Activated CD4-positive, alpha-beta T cell treated with anti-CD3 and anti-CD28 coated beads, Interleukin-2, amount 10 ng/mL, durations not matched to agents 24 days and 14 days (primary cell): ENCODE results near the gene SLIT2. TPM values are rescaled to one million over a fixed set of nuclear protein-coding genes. Genes with fewer than 3 reads are reported as not detected.

ENCODE experiments used
- DNase-seq: peaks from one replicate; pipeline ENCODE4 v3.0.0; 2022
- H3K27ac Mint-ChIP-seq: one replicate; pipeline ENCODE4 v1.8.0; 2022; ENCODE audit warnings: mild to moderate bottlenecking, mixed read lengths
- H3K27me3 Mint-ChIP-seq: one replicate; pipeline ENCODE4 v1.8.0; 2022; ENCODE audit warnings: mixed read lengths
- H3K36me3 Mint-ChIP-seq: one replicate; pipeline ENCODE4 v1.8.0; 2022; ENCODE audit warnings: low read depth, mild to moderate bottlenecking, mixed read lengths
- H3K4me1 Mint-ChIP-seq: one replicate; pipeline ENCODE4 v1.8.0; 2021; ENCODE audit warnings: mixed read lengths
- H3K4me3 Mint-ChIP-seq: one replicate; pipeline ENCODE4 v1.8.0; 2022; ENCODE audit warnings: mild to moderate bottlenecking, moderate library complexity, mixed read lengths
- H3K9me3 Mint-ChIP-seq: one replicate; pipeline ENCODE4 v1.8.0; 2021; ENCODE audit warnings: mixed read lengths
- intact Hi-C: fragments of 100-400 bp; cut with micrococcal nuclease; formaldehyde crosslinking; loops from one replicate; pipeline ENCODE4 v1.15.1; 2023
- total RNA-seq: library from RNA; stranded (reverse); gene quantifications from 2 replicates; pipeline ENCODE4 v1.2.3, GENCODE V29; 2022

SLIT2 gene
- total RNA-seq, 1 donor from 2014 or later, result 0.07 TPM

DNA sequence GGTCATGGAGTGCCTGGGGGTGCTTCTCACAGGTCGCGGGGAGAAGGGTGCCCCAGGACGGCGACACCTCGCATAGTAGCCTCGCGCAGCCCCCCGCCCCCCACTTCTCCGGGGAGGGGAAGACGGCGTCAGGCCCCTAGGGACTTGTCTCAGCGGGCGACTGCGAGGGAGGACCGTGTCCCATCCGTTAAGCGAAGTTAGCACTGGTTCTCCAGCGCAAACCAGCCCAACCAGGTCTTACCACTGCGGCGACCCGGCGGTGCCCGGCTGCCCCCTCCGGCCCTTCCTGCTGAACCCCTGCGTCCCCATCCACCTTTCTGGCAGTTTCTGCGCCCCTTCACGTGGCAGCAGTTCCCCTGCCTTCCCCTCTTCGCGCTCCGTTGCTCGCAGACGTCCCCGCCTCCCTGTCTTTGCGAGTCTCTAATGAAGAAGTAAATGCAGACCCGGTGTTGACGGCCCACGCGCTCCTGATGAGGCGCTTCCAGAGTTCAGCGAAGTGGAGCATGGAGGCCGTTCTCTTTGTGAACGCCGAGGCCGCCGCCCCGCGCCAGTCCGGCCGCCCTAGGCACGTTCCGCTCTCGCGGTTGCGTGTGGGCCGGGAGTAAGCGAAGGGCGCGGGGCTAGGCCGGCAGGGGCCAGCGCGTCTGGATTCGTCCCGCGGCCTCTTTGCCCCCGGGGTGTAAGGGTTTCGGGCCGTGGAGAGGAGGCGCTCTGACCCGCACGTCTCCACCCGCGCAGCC lies 3.0 kb downstream of the SLIT2 start:
- Mint-ChIP-seq H3K36me3 (peaks cover 2% of the 10 kb centered on the region), H3K4me1 (peaks cover 8% of the 10 kb centered on the region), H3K27ac (peak overlapping the region; percentile 57), H3K4me3 (no peak overlapping the region), H3K9me3 (no peaks in the 10 kb centered on the region), H3K27me3 (peaks cover 47% of the 10 kb centered on the region)
- no peak for DNase-seq
- intact Hi-C loops, result no loop called here

GRCh38 chr4:20255251-20255586 lies 3.5 kb downstream of the SLIT2 start:
- peaks cover 46% of the 10 kb centered on the region for H3K27me3 Mint-ChIP-seq
- DNase-seq, result no peak
- no peak overlapping the region for H3K4me3 Mint-ChIP-seq
- no peaks in the 10 kb centered on the region for H3K9me3 Mint-ChIP-seq
- intact Hi-C loops, result no loop called here
- H3K36me3 Mint-ChIP-seq, result peaks cover 2% of the 10 kb centered on the region
- H3K27ac Mint-ChIP-seq, result no peak overlapping the region
- H3K4me1 Mint-ChIP-seq, result peaks cover 8% of the 10 kb centered on the region

GRCh38 chr4:20255823-20256222 lies 4.1 kb downstream of the SLIT2 start:
- H3K27me3 Mint-ChIP-seq, result peaks cover 42% of the 10 kb centered on the region
- peaks cover 8% of the 10 kb centered on the region for H3K4me1 Mint-ChIP-seq
- no peak overlapping the region for H3K27ac Mint-ChIP-seq
- DNase-seq, result no peak
- intact Hi-C loops, result no loop called here
- peaks cover 2% of the 10 kb centered on the region for H3K36me3 Mint-ChIP-seq
- no peak overlapping the region for H3K4me3 Mint-ChIP-seq
- no peaks in the 10 kb centered on the region for H3K9me3 Mint-ChIP-seq

GRCh38 chr4:20256381-20256881 lies 4.7 kb downstream of the SLIT2 start:
- peaks cover 2% of the 10 kb centered on the region for H3K36me3 Mint-ChIP-seq
- peaks cover 37% of the 10 kb centered on the region for H3K27me3 Mint-ChIP-seq
- H3K9me3 Mint-ChIP-seq, result no peaks in the 10 kb centered on the region
- no peak overlapping the region for H3K27ac Mint-ChIP-seq
- peaks cover 3% of the 10 kb centered on the region for H3K4me1 Mint-ChIP-seq
- intact Hi-C loops, result no loop called here
- no peak for DNase-seq
- no peak overlapping the region for H3K4me3 Mint-ChIP-seq

- Mint-ChIP-seq H3K27ac (no peak overlapping the region), H3K4me3 (no peak overlapping the region), H3K27me3 (peaks cover 19% of the 10 kb centered on the region), H3K36me3 (peaks cover 2% of the 10 kb centered on the region), H3K9me3 (no peaks in the 10 kb centered on the region), H3K4me1 (no peaks in the 10 kb centered on the region)
- intact Hi-C loops, result no loop called here
- no peak for DNase-seq
Measured at GRCh38 chr4:20259707-20260106, 8.0 kb downstream of the SLIT2 start.

DNA sequence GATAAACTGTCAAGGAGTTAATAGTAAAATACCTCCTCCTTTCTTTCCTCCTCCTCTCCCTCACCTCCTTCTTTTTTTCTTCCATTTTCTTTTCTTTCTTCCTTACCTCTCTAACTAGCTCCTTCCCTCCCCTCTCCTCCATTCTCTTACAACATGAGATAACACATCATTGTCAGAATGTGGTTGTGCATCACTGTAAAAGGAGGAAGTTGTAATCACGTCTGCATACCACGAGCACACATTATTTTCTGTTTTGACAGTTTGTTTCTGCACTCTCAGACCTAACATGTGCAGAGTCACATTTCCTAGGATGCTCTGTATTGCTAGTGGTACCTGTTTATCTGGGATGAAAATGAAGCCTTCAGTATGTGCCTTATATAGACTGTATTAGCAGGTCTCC lies 9.1 kb downstream of the SLIT2 start:
- Mint-ChIP-seq H3K27me3 (peaks cover 9% of the 10 kb centered on the region), H3K4me3 (no peak overlapping the region), H3K27ac (no peak overlapping the region), H3K9me3 (no peaks in the 10 kb centered on the region), H3K4me1 (no peaks in the 10 kb centered on the region), H3K36me3 (no peaks in the 10 kb centered on the region)
- intact Hi-C loops, result no loop called here
- DNase-seq, result no peak

DNA sequence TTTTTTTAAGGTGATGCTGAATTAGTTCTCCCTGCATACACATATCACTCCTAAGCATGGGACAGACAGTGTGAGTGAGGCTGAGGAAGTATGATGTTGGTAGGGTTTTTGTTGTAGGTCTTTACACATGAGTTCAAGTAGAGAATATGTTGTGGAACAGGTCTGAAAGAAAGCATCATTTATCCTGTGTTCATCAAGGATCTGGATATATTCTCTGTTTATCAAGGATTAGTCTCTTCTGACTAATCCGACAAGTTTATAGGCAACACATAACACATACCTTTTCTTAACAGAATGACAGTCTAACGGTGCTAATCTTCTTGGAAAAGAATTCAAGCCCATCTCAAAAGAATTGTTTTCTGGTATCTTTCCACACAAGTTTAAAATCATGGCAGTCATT lies 10.5 kb downstream of the SLIT2 start:
- Mint-ChIP-seq H3K4me3 (no peak overlapping the region), H3K9me3 (no peaks in the 10 kb centered on the region), H3K4me1 (no peaks in the 10 kb centered on the region), H3K27me3 (peaks cover 4% of the 10 kb centered on the region), H3K27ac (no peak overlapping the region), H3K36me3 (no peaks in the 10 kb centered on the region)
- intact Hi-C loops, result no loop called here
- no peak for DNase-seq

- Mint-ChIP-seq H3K27me3 (peaks cover 2% of the 10 kb centered on the region), H3K27ac (no peak overlapping the region), H3K36me3 (no peaks in the 10 kb centered on the region), H3K9me3 (no peaks in the 10 kb centered on the region), H3K4me3 (no peak overlapping the region), H3K4me1 (no peaks in the 10 kb centered on the region)
- intact Hi-C loops, result no loop called here
- DNase-seq, result no peak
Measured at GRCh38 chr4:20264688-20265087, 13.0 kb downstream of the SLIT2 start.

GRCh38 chr4:20265726-20266125 lies 14.0 kb downstream of the SLIT2 start:
- no peak for DNase-seq
- H3K9me3 Mint-ChIP-seq, result no peaks in the 10 kb centered on the region
- no peaks in the 10 kb centered on the region for H3K36me3 Mint-ChIP-seq
- intact Hi-C loops, result no loop called here
- no peak overlapping the region for H3K27ac Mint-ChIP-seq
- H3K4me1 Mint-ChIP-seq, result no peaks in the 10 kb centered on the region
- H3K4me3 Mint-ChIP-seq, result no peak overlapping the region
- H3K27me3 Mint-ChIP-seq, result peaks cover 2% of the 10 kb centered on the region

- no peaks in the 10 kb centered on the region for H3K36me3 Mint-ChIP-seq
- no peaks in the 10 kb centered on the region for H3K4me1 Mint-ChIP-seq
- no peak overlapping the region for H3K4me3 Mint-ChIP-seq
- intact Hi-C loops, result no loop called here
- H3K9me3 Mint-ChIP-seq, result no peaks in the 10 kb centered on the region
- H3K27ac Mint-ChIP-seq, result no peak overlapping the region
- H3K27me3 Mint-ChIP-seq, result no peaks in the 10 kb centered on the region
- DNase-seq, result no peak
Measured at GRCh38 chr4:20266215-20267082, 14.7 kb downstream of the SLIT2 start.

DNA sequence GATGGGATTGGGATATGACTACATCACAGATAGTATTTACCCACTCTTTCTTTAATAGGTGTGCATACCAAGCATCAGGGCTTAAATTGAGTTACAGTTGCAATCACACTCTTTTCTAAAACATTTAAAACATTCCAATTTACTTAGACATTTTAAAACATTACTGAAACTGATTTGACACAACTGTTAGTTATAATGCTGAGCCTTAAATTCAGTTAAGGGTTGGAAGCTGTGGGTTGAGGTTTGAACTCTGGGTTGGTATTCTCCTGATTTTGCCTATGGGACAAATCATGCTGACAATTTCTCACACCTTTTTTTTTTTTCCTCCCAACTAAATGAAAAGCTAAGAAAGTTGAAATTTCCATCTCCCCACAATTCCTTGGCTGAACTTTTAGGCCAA lies 16.3 kb downstream of the SLIT2 start:
- H3K36me3 Mint-ChIP-seq, result no peaks in the 10 kb centered on the region
- no peaks in the 10 kb centered on the region for H3K4me1 Mint-ChIP-seq
- H3K4me3 Mint-ChIP-seq, result no peak overlapping the region
- intact Hi-C loops, result no loop called here
- no peaks in the 10 kb centered on the region for H3K9me3 Mint-ChIP-seq
- no peak overlapping the region for H3K27ac Mint-ChIP-seq
- H3K27me3 Mint-ChIP-seq, result no peaks in the 10 kb centered on the region
- no peak for DNase-seq

DNA sequence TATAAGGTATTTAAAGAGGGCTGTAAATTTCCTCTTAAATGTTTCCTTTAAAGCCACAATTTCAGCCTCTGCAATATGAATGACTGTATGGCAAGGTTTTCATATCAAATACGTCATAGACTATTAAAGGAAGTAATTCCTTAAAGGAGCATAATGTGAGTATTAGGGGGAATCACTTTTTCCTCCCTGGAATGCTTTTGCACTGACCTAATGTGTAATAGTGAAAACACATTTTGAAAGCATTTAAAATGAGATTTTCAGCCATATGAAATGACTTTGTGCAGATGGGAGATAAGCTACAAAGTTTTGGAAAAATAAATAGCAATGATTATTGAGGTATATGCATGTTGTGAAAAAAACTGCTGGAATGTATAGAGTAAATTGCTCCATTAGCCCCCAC lies 17.6 kb downstream of the SLIT2 start:
- Mint-ChIP-seq H3K4me3 (no peak overlapping the region), H3K27me3 (no peaks in the 10 kb centered on the region), H3K27ac (no peak overlapping the region), H3K9me3 (no peaks in the 10 kb centered on the region), H3K4me1 (no peaks in the 10 kb centered on the region), H3K36me3 (no peaks in the 10 kb centered on the region)
- DNase-seq, result no peak
- intact Hi-C loops, result no loop called here

GRCh38 chr4:20271950-20272349 lies 20.2 kb downstream of the SLIT2 start:
- intact Hi-C loops, result no loop called here
- DNase-seq, result no peak
- Mint-ChIP-seq H3K27me3 (no peaks in the 10 kb centered on the region), H3K27ac (no peak overlapping the region), H3K36me3 (no peaks in the 10 kb centered on the region), H3K9me3 (no peaks in the 10 kb centered on the region), H3K4me1 (no peaks in the 10 kb centered on the region), H3K4me3 (no peak overlapping the region)

- H3K27me3 Mint-ChIP-seq, result no peaks in the 10 kb centered on the region
- no peaks in the 10 kb centered on the region for H3K4me1 Mint-ChIP-seq
- H3K4me3 Mint-ChIP-seq, result no peak overlapping the region
- no peak overlapping the region for H3K27ac Mint-ChIP-seq
- no peaks in the 10 kb centered on the region for H3K36me3 Mint-ChIP-seq
- DNase-seq, result no peak
- intact Hi-C loops, result no loop called here
- H3K9me3 Mint-ChIP-seq, result no peaks in the 10 kb centered on the region
Measured at GRCh38 chr4:20272411-20272872, 20.7 kb downstream of the SLIT2 start.
